GM19452 (cell line): ENCODE results near the gene SNAP25.

Experiments
- ATAC-seq: cut with Tn5 transposase; IDR thresholded peaks from one replicate; pipeline ENCODE4 v1.9.1; 2021; ENCODE audit not compliant: unreplicated experiment

The SNAP25 gene

GRCh38 chr20:10300582-10301446, 82.2 kb downstream of the SNAP25 start:
- ATAC-seq, result no peak

- no peak for ATAC-seq
Observed at GRCh38 chr20:10303852-10304251, 85.2 kb downstream of the SNAP25 start.

- ATAC-seq, result no peak
Observed at GRCh38 chr20:10304471-10305046, 85.9 kb downstream of the SNAP25 start.

GRCh38 chr20:10306440-10307358, 88.1 kb downstream of the SNAP25 start:
- no peak for ATAC-seq

- no peak for ATAC-seq
Observed at GRCh38 chr20:10307359-10307735, 88.7 kb downstream of the SNAP25 start.

- no peak for ATAC-seq
Observed at GRCh38 chr20:10308652-10309051, 90.0 kb downstream of the SNAP25 start.

GRCh38 chr20:10309326-10309725, 90.7 kb downstream of the SNAP25 start:
- ATAC-seq, result no peak

GRCh38 chr20:10312111-10312510, 93.5 kb downstream of the SNAP25 start:
- no peak for ATAC-seq

GRCh38 chr20:10313215-10313614, 94.6 kb downstream of the SNAP25 start:
- no peak for ATAC-seq

GRCh38 chr20:10313701-10314100, 95.1 kb downstream of the SNAP25 start:
- ATAC-seq, result no peak

- no peak for ATAC-seq
Observed at GRCh38 chr20:10314198-10314597, 95.6 kb downstream of the SNAP25 start.

- no peak for ATAC-seq
Observed at GRCh38 chr20:10315138-10315537, 96.5 kb downstream of the SNAP25 start.

- no peak for ATAC-seq
Observed at GRCh38 chr20:10316582-10316981, 98.0 kb downstream of the SNAP25 start.

GRCh38 chr20:10318291-10319024, 99.8 kb downstream of the SNAP25 start:
- ATAC-seq, result no peak

GRCh38 chr20:10319855-10320254, 101.2 kb downstream of the SNAP25 start:
- ATAC-seq, result no peak

GRCh38 chr20:10321138-10321717, 102.6 kb downstream of the SNAP25 start:
- ATAC-seq, result no peak

- ATAC-seq, result no peak
Observed at GRCh38 chr20:10322073-10323012, 103.7 kb downstream of the SNAP25 start.

- no peak for ATAC-seq
Observed at GRCh38 chr20:10323729-10324128, 105.1 kb downstream of the SNAP25 start.

- no peak for ATAC-seq
Observed at GRCh38 chr20:10324198-10324847, 105.7 kb downstream of the SNAP25 start.
